K562 (cell line): ENCODE measurements around the gene STUB1. TPM values are rescaled to one million over a fixed set of nuclear protein-coding genes. Genes with fewer than 3 reads are reported as not detected.
A peak's percentile ranks its signal among the peaks of the same experiment; 100 is the strongest.

Source experiments
- ATF6 ChIP-seq: sonication (generic); formaldehyde crosslinking; IDR thresholded peaks from 2 replicates; pipeline ENCODE4 v1.4.0; 2020; ENCODE audit warnings: mild to moderate bottlenecking, missing genetic modification reagents
- BCOR ChIP-seq: fragments of 450-650 bp; IDR thresholded peaks from 2 replicates; pipeline ENCODE4 v1.6.1; 2016
- CBFA2T3 ChIP-seq: fragments of 450-650 bp; IDR thresholded peaks from 2 replicates; pipeline ENCODE4 v1.6.1; 2017
- HNRNPLL ChIP-seq: fragments of 200-400 bp; formaldehyde crosslinking; IDR thresholded peaks from 2 replicates; pipeline ENCODE4 v1.6.1; 2017; ENCODE audit warnings: low read length, low read depth, mild to moderate bottlenecking; ENCODE audit not compliant: poor library complexity, severe bottlenecking
- JUNB ChIP-seq: fragments of 450-650 bp; formaldehyde crosslinking; conservative IDR thresholded peaks from 2 replicates; pipeline ENCODE4 v1.4.0; 2020; ENCODE audit warnings: mild to moderate bottlenecking
- KDM4B ChIP-seq, 2 experiments: fragments of 450-650 bp in 1 of 2; sonication (generic) in 1 of 2; IDR thresholded peaks; 2 replicates each; pipeline ENCODE4 v1.6.1; 2016 to 2017; ENCODE audit warnings: borderline replicate concordance in 2 of 2, antibody characterized with exemption in 1 of 2, low read depth in 1 of 2, mild to moderate bottlenecking in 1 of 2
- NFYB ChIP-seq: IDR thresholded peaks from 2 replicates; pipeline ENCODE4 v1.6.1; 2011; ENCODE audit warnings: mild to moderate bottlenecking, moderate library complexity; ENCODE audit not compliant: insufficient read length; ENCODE audit errors: extremely low read depth
- NUFIP1 ChIP-seq: fragments of 450-650 bp; IDR thresholded peaks from 2 replicates; pipeline ENCODE4 v1.6.1; 2018; ENCODE audit not compliant: partially characterized antibody
- SETDB1 ChIP-seq: IDR thresholded peaks from one replicate; pipeline ENCODE4 v1.6.1; 2012; ENCODE audit warnings: low read length, control low read depth, inconsistent platforms
- ZNF778 ChIP-seq: fragments of 450-650 bp; formaldehyde crosslinking; IDR thresholded peaks from 2 replicates; pipeline ENCODE4 v1.4.0; 2020; ENCODE audit warnings: mild to moderate bottlenecking, moderate library complexity
- polyA plus RNA-seq, 8 experiments: library from polyadenylated mRNA; depleted of rRNA in 4 of 8; stranded (reverse) in 5 of 8; unstranded in 3 of 8; fragments of >200 nt; fragmentation: Nextera tagmentation in 2 of 8; fragmentation: Illumina TruSeq in 1 of 8; extraction: Ambion mirVana in 2 of 8; extraction: Trizol in 1 of 8; gene quantifications; 2 replicates each; pipeline versions ENCODE4 v1.2.1 to v1.2.3, GENCODE V29; 2011 to 2014; ENCODE audit warnings: inconsistent platforms in 1 of 8, missing spikeins in 1 of 8
- total RNA-seq, 7 experiments: library from RNA; depleted of rRNA in 6 of 7; stranded (reverse); fragments of >200 nt in 6 of 7; fragmentation: Illumina TruSeq in 2 of 7; extraction: Trizol in 2 of 7; gene quantifications; 2 replicates each; pipeline versions ENCODE4 v1.2.1 to v1.2.3, GENCODE V29; 2011 to 2021; ENCODE audit warnings: low replicate concordance in 1 of 7

Gene STUB1
- total and polyA plus RNA-seq, 9 of the 15 experiments (the other 6 are each of a cell fraction or from before 2014, with no cell fraction given): 10.6 to 251 (median 152) TPM

GRCh38 chr16:714558-715476, 34.6 kb downstream of the STUB1 start, which contains the start of gene METRN (continued):
- TF ChIP-seq ATF6 (CRISPR knock-in tag) (no peak), JUNB (CRISPR knock-in tag) (no peak), NFYB (peak; percentile 85), NUFIP1 (no peak), KDM4B (IDR thresholded peaks at IDR 0.05; ENCODE audit: borderline replicate concordance in 2 of 2, low read depth in 1 of 2) (no peak), BCOR (no peak), ZNF778 (CRISPR knock-in tag) (no peak), HNRNPLL (peak; percentile 16), SETDB1 (no peak), CBFA2T3 (no peak)
